NB4 (cell line): ENCODE measurements around the gene ADGRG6.
"Not testable (repeated sequence)": the region's sequence is repeated elsewhere in the genome, so short reads cannot be mapped to it uniquely, and the experiment has no call there.

ENCODE experiments used
- DNase-seq: peaks from one replicate; pipeline ENCODE4 v3.0.0; 2010; ENCODE audit warnings: low read depth
- H3K4me3 ChIP-seq: one replicate; pipeline ENCODE4 v1.5.1; 2011; ENCODE audit warnings: mild to moderate bottlenecking, low read depth, low read length, moderate library complexity
- MYC ChIP-seq: IDR thresholded peaks from 2 replicates; pipeline ENCODE4 v1.6.1; 2011; ENCODE audit warnings: low read depth, low read length
- POLR2A ChIP-seq: IDR thresholded peaks from 2 replicates; pipeline ENCODE4 v1.6.1; 2011; ENCODE audit warnings: mild to moderate bottlenecking; ENCODE audit not compliant: insufficient read length; ENCODE audit errors: extremely low read depth
- TF ChIP-seq, protein P1 (sequence below): IDR thresholded peaks from 2 replicates; pipeline ENCODE4 v1.6.1; 2011; ENCODE audit warnings: low read depth, low read length
- TF ChIP-seq, protein P2 (sequence below): IDR thresholded peaks from one replicate; pipeline ENCODE4 v1.5.1; 2012; ENCODE audit warnings: low read depth, low read length

ADGRG6 gene

DNA sequence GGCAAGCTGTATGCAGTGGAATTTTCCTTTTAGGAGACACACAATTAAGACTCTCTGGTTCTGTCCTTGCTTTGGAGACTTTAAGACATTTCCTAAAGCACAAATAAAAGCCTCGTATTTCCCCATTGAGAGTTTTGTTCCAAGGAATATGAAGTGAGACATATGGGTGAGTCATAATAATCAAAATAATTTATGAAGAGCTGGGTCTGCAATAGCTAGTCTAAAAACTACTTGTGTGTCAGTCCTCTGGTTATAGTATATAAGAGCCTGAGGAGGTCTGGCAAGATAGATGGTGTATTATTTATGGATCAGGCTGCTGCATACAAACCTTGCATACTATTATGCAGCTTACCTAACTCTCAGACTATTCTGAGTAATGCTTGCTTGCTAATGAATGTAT is 142.6 kb downstream of the ADGRG6 start:
- no peak for TF ChIP-seq POLR2A
- TF ChIP-seq, protein P1, sequence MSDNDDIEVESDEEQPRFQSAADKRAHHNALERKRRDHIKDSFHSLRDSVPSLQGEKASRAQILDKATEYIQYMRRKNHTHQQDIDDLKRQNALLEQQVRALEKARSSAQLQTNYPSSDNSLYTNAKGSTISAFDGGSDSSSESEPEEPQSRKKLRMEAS, result no peak
- no peak for DNase-seq

GRCh38 chr6:142444881-142445301 is 143.1 kb downstream of the ADGRG6 start:
- no peak overlapping the region for H3K4me3 ChIP-seq
- DNase-seq, result peak; percentile 62
- TF ChIP-seq, protein P2, sequence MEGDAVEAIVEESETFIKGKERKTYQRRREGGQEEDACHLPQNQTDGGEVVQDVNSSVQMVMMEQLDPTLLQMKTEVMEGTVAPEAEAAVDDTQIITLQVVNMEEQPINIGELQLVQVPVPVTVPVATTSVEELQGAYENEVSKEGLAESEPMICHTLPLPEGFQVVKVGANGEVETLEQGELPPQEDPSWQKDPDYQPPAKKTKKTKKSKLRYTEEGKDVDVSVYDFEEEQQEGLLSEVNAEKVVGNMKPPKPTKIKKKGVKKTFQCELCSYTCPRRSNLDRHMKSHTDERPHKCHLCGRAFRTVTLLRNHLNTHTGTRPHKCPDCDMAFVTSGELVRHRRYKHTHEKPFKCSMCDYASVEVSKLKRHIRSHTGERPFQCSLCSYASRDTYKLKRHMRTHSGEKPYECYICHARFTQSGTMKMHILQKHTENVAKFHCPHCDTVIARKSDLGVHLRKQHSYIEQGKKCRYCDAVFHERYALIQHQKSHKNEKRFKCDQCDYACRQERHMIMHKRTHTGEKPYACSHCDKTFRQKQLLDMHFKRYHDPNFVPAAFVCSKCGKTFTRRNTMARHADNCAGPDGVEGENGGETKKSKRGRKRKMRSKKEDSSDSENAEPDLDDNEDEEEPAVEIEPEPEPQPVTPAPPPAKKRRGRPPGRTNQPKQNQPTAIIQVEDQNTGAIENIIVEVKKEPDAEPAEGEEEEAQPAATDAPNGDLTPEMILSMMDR, result no peak
- TF ChIP-seq, protein P1, result no peak
- no peak for TF ChIP-seq MYC
- no peak for TF ChIP-seq POLR2A

More for the DNA sequence above, 142.6 kb downstream of the ADGRG6 start:
- H3K4me3 ChIP-seq, result no peak overlapping the region

DNA sequence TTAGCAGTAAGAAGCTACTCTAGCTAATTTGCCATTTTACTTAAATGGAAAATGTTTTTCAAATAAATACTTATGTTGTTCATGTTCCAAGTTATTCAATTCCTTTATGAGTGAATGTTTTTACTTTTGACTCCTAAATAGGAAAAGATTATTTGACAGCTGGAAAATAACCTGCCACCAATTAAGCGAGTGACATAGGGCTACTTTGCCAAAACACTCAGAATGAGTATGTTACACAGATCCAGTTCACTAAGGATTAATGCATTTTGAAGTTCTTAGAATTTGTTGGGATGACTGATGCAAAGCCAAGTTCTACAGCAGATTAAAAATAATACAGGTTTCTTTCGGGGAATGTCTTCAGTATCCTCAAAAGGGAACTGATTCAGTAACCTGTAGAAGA is 144.4 kb downstream of the ADGRG6 start:
- H3K4me3 ChIP-seq, result no peak overlapping the region
- TF ChIP-seq MYC (no peak), POLR2A (no peak)
- TF ChIP-seq, protein P1, result no peak
- TF ChIP-seq, protein P2, result no peak
- no peak for DNase-seq

- TF ChIP-seq POLR2A, result no peak
- no peak for TF ChIP-seq MYC
- TF ChIP-seq, protein P1, result no peak
- TF ChIP-seq, protein P2, result no peak
- no peak overlapping the region for H3K4me3 ChIP-seq
- no peak for DNase-seq
Measured at GRCh38 chr6:142446576-142446975, 144.8 kb downstream of the ADGRG6 start.

DNA sequence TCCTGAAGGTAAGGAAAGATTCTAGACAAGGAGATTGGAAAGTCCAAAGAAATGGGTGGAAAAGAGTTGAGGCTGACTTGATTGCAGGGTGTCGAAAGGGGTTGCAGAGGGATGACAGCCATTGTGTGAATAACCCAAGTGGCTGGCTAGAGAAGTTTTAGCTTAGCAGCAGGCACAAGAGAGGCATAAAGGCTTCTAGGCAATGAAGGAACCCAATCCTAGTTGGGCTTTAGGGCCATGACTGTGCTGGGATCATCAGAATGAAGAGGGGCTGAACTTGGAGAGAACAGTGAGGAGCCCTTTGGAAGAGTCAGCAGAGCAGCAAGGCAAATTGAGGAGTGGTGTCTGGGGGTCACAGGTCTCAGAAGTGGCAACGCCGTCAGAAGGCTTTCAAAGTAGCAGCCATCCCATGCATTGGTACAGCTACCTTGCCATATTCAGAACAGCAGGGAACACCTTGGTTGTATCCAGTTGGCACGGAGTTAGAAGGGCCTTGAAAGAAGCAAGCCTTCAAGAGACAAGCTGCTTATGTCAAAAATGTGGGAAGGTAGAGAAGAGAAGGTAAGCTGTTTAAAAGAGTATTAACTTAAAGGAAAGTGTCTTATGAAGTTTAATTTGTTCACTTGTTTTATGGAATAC is 146.4 kb downstream of the ADGRG6 start:
- DNase-seq, result no peak
- TF ChIP-seq, protein P2, result no peak
- TF ChIP-seq, protein P1, result no peak
- TF ChIP-seq MYC, result no peak
- TF ChIP-seq POLR2A, result no peak
- H3K4me3 ChIP-seq, result no peak overlapping the region

- not testable (repeated sequence) for DNase-seq, H3K4me3 ChIP-seq
Measured at GRCh38 chr6:142450856-142451255, 149.0 kb downstream of the ADGRG6 start.

GRCh38 chr6:142452993-142453392 is 151.2 kb downstream of the ADGRG6 start:
- no peak overlapping the region for H3K4me3 ChIP-seq
- DNase-seq, result no peak
- no peak for TF ChIP-seq MYC
- TF ChIP-seq POLR2A, result no peak
- TF ChIP-seq, protein P2, result no peak
- TF ChIP-seq, protein P1, result no peak

DNA sequence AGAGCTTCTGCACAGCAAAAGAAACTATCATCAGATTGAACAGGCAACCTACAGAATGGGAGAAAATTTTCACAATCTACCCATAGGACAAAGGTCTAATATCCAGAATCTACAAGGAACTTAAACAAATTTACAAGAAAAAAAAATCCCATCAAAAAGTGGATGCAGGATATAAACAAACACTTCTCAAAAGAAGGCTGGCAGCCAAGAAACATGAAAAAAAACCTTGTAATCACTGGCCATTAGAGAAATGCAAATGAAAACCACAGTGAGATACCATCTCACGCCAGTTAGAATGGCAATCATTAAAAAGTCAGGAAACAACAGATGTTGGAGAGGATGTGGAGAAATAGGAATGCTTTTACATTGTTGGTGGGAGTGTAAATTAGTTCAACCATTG is 152.4 kb downstream of the ADGRG6 start:
- H3K4me3 ChIP-seq, DNase-seq: not testable (repeated sequence)

- H3K4me3 ChIP-seq, DNase-seq: not testable (repeated sequence)
Measured at GRCh38 chr6:142454848-142455247, 153.0 kb downstream of the ADGRG6 start.
